Fibroblast of mammary gland (primary cell): ENCODE measurements around the gene PHACTR1.

Source experiments
- DNase-seq: peaks from one replicate; pipeline ENCODE4 v3.0.0-alpha.2; 2010; ENCODE audit warnings: low read depth
- H3K4me3 ChIP-seq: 2 replicates; pipeline ENCODE4 v1.5.1; 2011; ENCODE audit warnings: low read depth, mild to moderate bottlenecking, low read length, moderate library complexity; ENCODE audit not compliant: control insufficient read depth
- CTCF ChIP-seq: conservative IDR thresholded peaks from 2 replicates; pipeline ENCODE4 v1.5.1; 2011; ENCODE audit warnings: low read depth, low read length, inconsistent platforms; ENCODE audit not compliant: control insufficient read depth, insufficient read depth

PHACTR1 gene

GRCh38 chr6:13006578-13007300 is 290.2 kb downstream of the PHACTR1 start:
- H3K4me3 ChIP-seq: no peak overlapping the region
- DNase-seq: peak; percentile 48
- no peak for TF ChIP-seq CTCF

- no peak for TF ChIP-seq CTCF
- no peak overlapping the region for H3K4me3 ChIP-seq
- no peak for DNase-seq
These were observed 291.2 kb downstream of the PHACTR1 start for GRCh38 chr6:13007744-13008143.

GRCh38 chr6:13009031-13009430 is 292.5 kb downstream of the PHACTR1 start:
- TF ChIP-seq CTCF: no peak
- no peak overlapping the region for H3K4me3 ChIP-seq
- no peak for DNase-seq

GRCh38 chr6:13009461-13009860 is 292.9 kb downstream of the PHACTR1 start:
- no peak for TF ChIP-seq CTCF
- no peak overlapping the region for H3K4me3 ChIP-seq

GRCh38 chr6:13011612-13012146 is 295.1 kb downstream of the PHACTR1 start:
- TF ChIP-seq CTCF: no peak
- H3K4me3 ChIP-seq: no peak overlapping the region
- no peak for DNase-seq

More at GRCh38 chr6:13009461-13009860, 292.9 kb downstream of the PHACTR1 start:
- no peak for DNase-seq

GRCh38 chr6:13012296-13012695 is 295.7 kb downstream of the PHACTR1 start:
- DNase-seq: no peak
- H3K4me3 ChIP-seq: no peak overlapping the region
- TF ChIP-seq CTCF: no peak
